Endothelial cell (in vitro differentiated cells): ENCODE results near the gene SPON1. TPM values are rescaled to one million over a fixed set of nuclear protein-coding genes. Genes with fewer than 3 reads are reported as not detected.

ENCODE experiments used
- DNase-seq: peaks from one replicate; pipeline ENCODE4 v3.0.0; 2021; ENCODE audit warnings: low spot score
- H3K27ac Mint-ChIP-seq: one replicate; pipeline ENCODE4 v1.8.0; 2021; ENCODE audit warnings: mixed read lengths, inconsistent platforms; ENCODE audit not compliant: unreplicated experiment
- H3K27me3 Mint-ChIP-seq: one replicate; pipeline ENCODE4 v1.8.0; 2021; ENCODE audit warnings: mild to moderate bottlenecking, moderate library complexity, mixed read lengths, inconsistent platforms; ENCODE audit not compliant: unreplicated experiment
- H3K36me3 Mint-ChIP-seq: one replicate; pipeline ENCODE4 v1.8.0; 2021; ENCODE audit warnings: mild to moderate bottlenecking, low read depth, mixed read lengths, inconsistent platforms; ENCODE audit not compliant: unreplicated experiment
- H3K4me1 Mint-ChIP-seq: one replicate; pipeline ENCODE4 v1.8.0; 2021; ENCODE audit warnings: mild to moderate bottlenecking, mixed read lengths, inconsistent platforms; ENCODE audit not compliant: unreplicated experiment
- H3K4me3 Mint-ChIP-seq: one replicate; pipeline ENCODE4 v1.8.0; 2021; ENCODE audit warnings: mild to moderate bottlenecking, mixed read lengths, inconsistent platforms; ENCODE audit not compliant: unreplicated experiment
- H3K9me3 Mint-ChIP-seq: one replicate; pipeline ENCODE4 v1.8.0; 2021; ENCODE audit warnings: mixed read lengths, inconsistent platforms; ENCODE audit not compliant: unreplicated experiment
- CTCF ChIP-seq: fragments of 200-600 bp; sonication (generic); IDR thresholded peaks from one replicate; pipeline ENCODE4 v1.5.0; 2021; ENCODE audit warnings: antibody characterized with exemption; ENCODE audit not compliant: unreplicated experiment
- total RNA-seq: library from RNA; stranded (reverse); fragmentation: NEBNext Ultra II Directional; extraction: Animal tissue kit (Norgen Biotek cat#: 25700); gene quantifications from one replicate; pipeline ENCODE4 v1.2.1, GENCODE V29; 2021; ENCODE audit not compliant: unreplicated experiment

SPON1 gene
- total RNA-seq, 1 donor from 2014 or later: 120 TPM

GRCh38 chr11:14182833-14183364, 220.4 kb downstream of the SPON1 start:
- H3K4me1 Mint-ChIP-seq: peaks cover 13% of the 10 kb centered on the region
- H3K4me3 Mint-ChIP-seq: no peak overlapping the region
- peaks cover 5% of the 10 kb centered on the region for H3K27me3 Mint-ChIP-seq
- H3K36me3 Mint-ChIP-seq: peaks cover 14% of the 10 kb centered on the region
- H3K9me3 Mint-ChIP-seq: no peaks in the 10 kb centered on the region
- no peak for DNase-seq
- no peak overlapping the region for H3K27ac Mint-ChIP-seq
- TF ChIP-seq CTCF: no peak

GRCh38 chr11:14184028-14184940, 221.8 kb downstream of the SPON1 start:
- no peak for TF ChIP-seq CTCF
- no peak overlapping the region for H3K4me3 Mint-ChIP-seq
- H3K36me3 Mint-ChIP-seq: peaks cover 14% of the 10 kb centered on the region
- no peaks in the 10 kb centered on the region for H3K9me3 Mint-ChIP-seq
- no peak for DNase-seq
- no peak overlapping the region for H3K27ac Mint-ChIP-seq
- peaks cover 6% of the 10 kb centered on the region for H3K4me1 Mint-ChIP-seq
- H3K27me3 Mint-ChIP-seq: peaks cover 5% of the 10 kb centered on the region

DNA sequence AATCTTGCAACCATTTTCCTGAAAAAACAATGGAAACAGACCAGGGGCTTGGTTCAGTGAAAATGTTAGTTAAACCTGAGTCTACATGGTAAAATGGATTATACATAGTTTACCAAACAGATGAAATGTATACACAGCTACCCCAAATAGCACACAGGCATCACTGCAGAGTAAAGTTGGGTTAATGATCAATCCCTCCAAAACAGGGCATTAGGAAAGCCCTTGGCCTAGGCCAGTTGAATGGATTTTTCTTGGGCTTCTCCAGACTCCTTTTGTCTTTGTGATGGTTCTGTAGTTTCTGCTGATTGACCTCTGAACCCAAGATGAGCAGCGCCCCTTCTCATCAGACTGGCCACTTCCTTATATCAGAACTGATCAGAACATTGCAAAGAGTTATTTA, 222.9 kb downstream of the SPON1 start:
- no peak for DNase-seq
- Mint-ChIP-seq H3K27ac (no peak overlapping the region), H3K27me3 (peaks cover 3% of the 10 kb centered on the region), H3K4me1 (no peaks in the 10 kb centered on the region), H3K9me3 (no peaks in the 10 kb centered on the region), H3K4me3 (no peak overlapping the region), H3K36me3 (peaks cover 14% of the 10 kb centered on the region)
- TF ChIP-seq CTCF: no peak

DNA sequence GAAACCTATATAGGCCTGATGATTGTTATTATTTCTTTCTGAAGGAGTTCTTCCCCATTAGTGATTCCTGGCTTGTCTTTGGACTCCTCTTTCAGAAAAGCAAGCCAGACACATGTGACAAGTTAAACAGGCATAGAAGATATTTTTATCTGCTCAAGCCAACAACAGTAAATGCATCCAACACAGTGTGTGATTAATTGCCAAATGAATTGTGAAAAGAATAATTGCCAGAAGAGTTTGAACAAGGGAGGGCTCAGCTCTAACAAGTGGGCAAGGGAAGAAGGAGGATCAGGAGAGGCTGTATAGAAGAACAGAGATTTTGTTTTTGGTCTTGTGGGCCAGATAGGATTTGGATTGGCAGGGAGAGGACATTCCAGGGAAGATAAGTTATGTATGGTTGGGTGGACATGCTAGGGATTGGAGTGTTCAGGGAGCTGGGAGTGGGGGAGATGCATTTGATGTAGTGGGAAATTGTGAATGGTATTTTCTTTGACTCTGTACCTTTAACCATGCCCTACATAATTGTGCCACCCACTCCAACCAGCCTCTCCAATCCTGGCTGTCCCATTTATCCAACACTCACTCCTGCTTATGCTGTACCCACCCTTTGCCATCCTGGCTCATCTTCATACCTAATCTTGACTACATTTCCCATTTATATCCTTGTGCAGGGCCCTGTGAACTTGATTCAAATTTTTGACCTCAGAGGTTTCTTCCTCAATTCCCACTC, 223.7 kb downstream of the SPON1 start:
- Mint-ChIP-seq H3K27me3 (peaks cover 3% of the 10 kb centered on the region), H3K9me3 (peaks cover 1% of the 10 kb centered on the region), H3K27ac (no peak overlapping the region), H3K4me1 (peaks cover 2% of the 10 kb centered on the region), H3K4me3 (peak overlapping the region; percentile 9), H3K36me3 (peaks cover 15% of the 10 kb centered on the region)
- DNase-seq: no peak
- TF ChIP-seq CTCF: no peak
